Uterus (tissue), 4 donors: ENCODE data around the gene C19orf67. TPM values are rescaled to one million over a fixed set of nuclear protein-coding genes. Genes with fewer than 3 reads are reported as not detected.

ENCODE experiments used
- DNase-seq, 2 donors: peaks; one replicate each; pipeline ENCODE4 v3.0.0-alpha.2; 2019 to 2020
- H3K27ac ChIP-seq, 2 donors: fragments of 200-600 bp; sonication (generic); 1 replicate in 1 of 2; 2 replicates in 1 of 2; pipeline ENCODE4 v1.5.1; 2016 to 2018
- H3K27me3 ChIP-seq, 2 donors: fragments of 200-600 bp; sonication (generic); one replicate each; pipeline ENCODE4 v1.5.1; 2018 to 2019; ENCODE audit warnings: control low read depth in 1 of 2
- H3K36me3 ChIP-seq, 2 donors: fragments of 200-600 bp; sonication (generic); one replicate each; pipeline ENCODE4 v1.5.1; 2019; ENCODE audit warnings: control low read depth in 1 of 2
- H3K4me1 ChIP-seq, 2 donors: fragments of 200-600 bp; sonication (generic); one replicate each; pipeline ENCODE4 v1.5.1; 2018 to 2019; ENCODE audit warnings: control low read depth in 1 of 2
- H3K4me3 ChIP-seq, 2 donors: fragments of 200-600 bp; sonication (generic); 1 replicate in 1 of 2; 2 replicates in 1 of 2; pipeline ENCODE4 v1.5.1; 2018 to 2019; ENCODE audit warnings: mild to moderate bottlenecking in 1 of 2
- H3K9me3 ChIP-seq, 2 donors: fragments of 200-600 bp; sonication (generic); one replicate each; pipeline ENCODE4 v1.5.1; 2019; ENCODE audit warnings: control low read depth in 1 of 2
- POLR2A ChIP-seq, 2 donors: fragments of 450-650 bp; IDR thresholded peaks; one replicate each; pipeline ENCODE4 v1.6.1; 2016; ENCODE audit warnings: antibody characterized with exemption in 2 of 2, mild to moderate bottlenecking in 1 of 2, moderate library complexity in 1 of 2
- intact Hi-C: fragments of 100-400 bp; cut with DNase I; formaldehyde crosslinking; loops from one replicate; pipeline ENCODE4 v1.15.1; 2023; ENCODE audit warnings: low total_unique reads
- total RNA-seq, 4 donors: library from RNA; depleted of rRNA in 3 of 4; stranded (reverse); fragments of >200 nt in 3 of 4; gene quantifications; one replicate each; pipeline versions ENCODE4 v1.1.0 to v1.2.4, GENCODE V29; 2014 to 2023
- TF ChIP-seq, protein P1 (sequence below), 4 experiments: fragments of 200-600 bp in 2 of 4; fragments of 450-650 bp in 2 of 4; sonication (generic) in 2 of 4; IDR thresholded peaks; one replicate each; pipeline ENCODE4 v1.5.1; 2016 to 2019; ENCODE audit warnings: antibody characterized with exemption in 4 of 4, mild to moderate bottlenecking in 2 of 4, moderate library complexity in 1 of 4
- donor health status: DM: yes; HTN: yes; CAD: no.

Gene C19orf67
- total RNA-seq, 4 donors from 2014 or later = 1.7 TPM; not detected in 3

GRCh38 chr19:14055396-14055795 is 30.2 kb downstream of the C19orf67 start:
- intact Hi-C loops = no loop called here
- no peak for TF ChIP-seq POLR2A (IDR thresholded peaks at IDR 0.05)
- TF ChIP-seq, protein P1, sequence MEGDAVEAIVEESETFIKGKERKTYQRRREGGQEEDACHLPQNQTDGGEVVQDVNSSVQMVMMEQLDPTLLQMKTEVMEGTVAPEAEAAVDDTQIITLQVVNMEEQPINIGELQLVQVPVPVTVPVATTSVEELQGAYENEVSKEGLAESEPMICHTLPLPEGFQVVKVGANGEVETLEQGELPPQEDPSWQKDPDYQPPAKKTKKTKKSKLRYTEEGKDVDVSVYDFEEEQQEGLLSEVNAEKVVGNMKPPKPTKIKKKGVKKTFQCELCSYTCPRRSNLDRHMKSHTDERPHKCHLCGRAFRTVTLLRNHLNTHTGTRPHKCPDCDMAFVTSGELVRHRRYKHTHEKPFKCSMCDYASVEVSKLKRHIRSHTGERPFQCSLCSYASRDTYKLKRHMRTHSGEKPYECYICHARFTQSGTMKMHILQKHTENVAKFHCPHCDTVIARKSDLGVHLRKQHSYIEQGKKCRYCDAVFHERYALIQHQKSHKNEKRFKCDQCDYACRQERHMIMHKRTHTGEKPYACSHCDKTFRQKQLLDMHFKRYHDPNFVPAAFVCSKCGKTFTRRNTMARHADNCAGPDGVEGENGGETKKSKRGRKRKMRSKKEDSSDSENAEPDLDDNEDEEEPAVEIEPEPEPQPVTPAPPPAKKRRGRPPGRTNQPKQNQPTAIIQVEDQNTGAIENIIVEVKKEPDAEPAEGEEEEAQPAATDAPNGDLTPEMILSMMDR (IDR thresholded peaks at IDR 0.05) = no peak
- Histone ChIP-seq H3K9me3 (no peaks in the 10 kb centered on the region), H3K36me3 (no peaks in the 10 kb centered on the region), H3K4me1 (peaks cover 0 to 7% of the 10 kb centered on the region in 2 donors), H3K27me3 (peaks cover 0 to 8% of the 10 kb centered on the region in 2 donors), H3K4me3 (no peak overlapping the region), H3K27ac (no peak overlapping the region)
- no peak for DNase-seq

DNA sequence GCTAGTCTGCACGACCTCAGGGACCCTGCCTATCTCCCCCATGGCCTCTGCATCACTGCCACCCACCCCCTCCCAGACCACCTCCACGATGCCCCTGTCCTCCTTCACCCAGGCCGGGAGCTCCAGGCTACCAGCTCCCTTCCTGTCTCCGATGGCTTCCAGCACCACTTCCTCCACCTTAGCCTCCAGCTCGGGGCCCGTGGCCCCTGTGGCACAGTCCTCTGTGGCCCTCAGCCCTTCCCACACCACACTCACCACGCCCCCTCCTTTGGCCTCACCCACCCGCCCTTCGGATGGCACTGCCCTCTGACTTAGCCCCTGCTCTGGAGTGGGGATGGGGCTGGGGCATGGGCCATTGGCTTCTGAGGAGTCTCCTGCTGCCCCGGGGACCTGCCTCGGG is 30.9 kb downstream of the C19orf67 start:
- no peak overlapping the region for H3K4me3 ChIP-seq
- H3K27me3 ChIP-seq = peaks cover 0 to 2% of the 10 kb centered on the region in 2 donors
- TF ChIP-seq, protein P1 (IDR thresholded peaks at IDR 0.05) = no peak
- TF ChIP-seq POLR2A (IDR thresholded peaks at IDR 0.05) = no peak
- no peak overlapping the region for H3K27ac ChIP-seq
- no peaks in the 10 kb centered on the region for H3K9me3 ChIP-seq
- intact Hi-C loops = no loop called here
- no peak for DNase-seq
- peaks cover 0 to 7% of the 10 kb centered on the region in 2 donors for H3K4me1 ChIP-seq
- H3K36me3 ChIP-seq = no peaks in the 10 kb centered on the region

- intact Hi-C loops = no loop called here
- TF ChIP-seq, protein P1 (IDR thresholded peaks at IDR 0.05) = no peak
- TF ChIP-seq POLR2A (IDR thresholded peaks at IDR 0.05) = no peak
- Histone ChIP-seq H3K36me3 (no peaks in the 10 kb centered on the region), H3K27ac (no peak overlapping the region), H3K4me1 (peaks cover 0 to 7% of the 10 kb centered on the region in 2 donors), H3K4me3 (no peak overlapping the region), H3K27me3 (no peaks in the 10 kb centered on the region), H3K9me3 (no peaks in the 10 kb centered on the region)
- DNase-seq = no peak
These were observed 31.5 kb downstream of the C19orf67 start for GRCh38 chr19:14054099-14054498.

GRCh38 chr19:14053500-14053899 is 32.1 kb downstream of the C19orf67 start:
- Histone ChIP-seq H3K4me1 (peaks cover 0 to 7% of the 10 kb centered on the region in 2 donors), H3K36me3 (no peaks in the 10 kb centered on the region), H3K27me3 (no peaks in the 10 kb centered on the region), H3K9me3 (no peaks in the 10 kb centered on the region), H3K4me3 (no peak overlapping the region), H3K27ac (no peak overlapping the region)
- intact Hi-C loops = no loop called here
- TF ChIP-seq POLR2A (IDR thresholded peaks at IDR 0.05) = no peak
- TF ChIP-seq, protein P1 (IDR thresholded peaks at IDR 0.05) = no peak
- DNase-seq = no peak

- H3K9me3 ChIP-seq = no peaks in the 10 kb centered on the region
- intact Hi-C loops = no loop called here
- no peak overlapping the region for H3K27ac ChIP-seq
- TF ChIP-seq POLR2A (IDR thresholded peaks at IDR 0.05) = no peak
- TF ChIP-seq, protein P1 (IDR thresholded peaks at IDR 0.05) = no peak
- no peaks in the 10 kb centered on the region for H3K36me3 ChIP-seq
- no peaks in the 10 kb centered on the region for H3K27me3 ChIP-seq
- DNase-seq = no peak
- peaks cover 0 to 7% of the 10 kb centered on the region in 2 donors for H3K4me1 ChIP-seq
- no peak overlapping the region for H3K4me3 ChIP-seq
These were observed 32.6 kb downstream of the C19orf67 start for GRCh38 chr19:14053032-14053431.
